Pulmonary artery endothelial cell (primary cell): Measurements from ENCODE around the gene LHX2. TPM values are rescaled to one million over a fixed set of nuclear protein-coding genes. Genes with fewer than 3 reads are reported as not detected.
"Not testable (repeated sequence)": the region's sequence is repeated elsewhere in the genome, so short reads cannot be mapped to it uniquely, and the experiment has no call there.

Source experiments
- DNase-seq: peaks from one replicate; pipeline ENCODE4 v3.0.0-alpha.2; 2011; ENCODE audit warnings: low read depth, low spot score
- total RNA-seq: library from RNA; depleted of rRNA; stranded (reverse); fragments of >200 nt; gene quantifications from 2 replicates; pipeline ENCODE4 v1.2.3, GENCODE V29; 2014

Gene LHX2, protein sequence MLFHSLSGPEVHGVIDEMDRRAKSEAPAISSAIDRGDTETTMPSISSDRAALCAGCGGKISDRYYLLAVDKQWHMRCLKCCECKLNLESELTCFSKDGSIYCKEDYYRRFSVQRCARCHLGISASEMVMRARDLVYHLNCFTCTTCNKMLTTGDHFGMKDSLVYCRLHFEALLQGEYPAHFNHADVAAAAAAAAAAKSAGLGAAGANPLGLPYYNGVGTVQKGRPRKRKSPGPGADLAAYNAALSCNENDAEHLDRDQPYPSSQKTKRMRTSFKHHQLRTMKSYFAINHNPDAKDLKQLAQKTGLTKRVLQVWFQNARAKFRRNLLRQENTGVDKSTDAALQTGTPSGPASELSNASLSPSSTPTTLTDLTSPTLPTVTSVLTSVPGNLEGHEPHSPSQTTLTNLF
- total RNA-seq = not detected in 2 replicates

DNA sequence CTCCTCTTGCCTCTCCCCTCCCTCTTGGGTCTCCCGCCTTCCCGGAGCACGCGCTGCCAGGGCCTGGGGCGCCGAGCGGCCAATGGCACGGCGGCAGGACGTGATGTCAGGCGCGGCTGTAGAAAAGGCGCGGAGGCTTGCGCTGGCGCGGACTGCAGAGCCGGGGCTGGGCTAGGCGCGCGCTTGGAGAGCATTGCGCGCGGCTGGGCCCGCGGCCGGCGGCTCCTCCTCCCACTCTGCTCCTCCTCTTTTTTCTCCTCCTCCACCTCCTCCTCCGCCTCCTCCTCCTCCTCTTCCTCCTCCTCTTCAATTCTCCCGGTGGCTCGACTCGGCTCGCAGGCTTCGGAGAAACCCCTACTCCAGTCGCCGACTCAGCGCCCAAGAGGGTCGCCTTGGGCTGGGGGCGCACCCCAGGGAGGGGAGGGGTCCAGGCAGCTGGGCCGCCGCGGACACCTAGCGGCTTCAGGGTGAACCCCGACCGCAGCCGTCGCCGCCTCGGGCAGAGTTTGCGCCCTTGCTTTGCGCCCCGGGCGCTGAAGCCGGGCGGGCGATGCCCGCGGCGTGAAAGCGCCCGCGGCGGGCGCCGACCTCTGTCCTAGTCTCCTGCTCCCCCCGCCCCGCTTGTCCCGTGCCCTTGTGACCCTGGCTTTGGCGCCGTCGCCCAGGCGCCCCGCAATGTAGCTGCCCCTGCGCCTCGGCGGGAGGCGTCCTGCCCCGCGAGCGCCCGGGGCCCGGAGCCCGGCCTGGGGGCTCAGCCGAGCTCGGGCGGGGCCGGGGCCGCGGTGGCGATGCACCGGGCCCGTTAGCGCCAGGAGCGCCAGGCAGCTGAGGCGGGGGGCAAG lies at the start of gene LHX2:
Gene LHX2 (plus strand): TSS at position 309 of the 842 bp plus-strand sequence. CDS start 581 bp downstream, outside the sequence.
- DNase-seq = peak; percentile 37

DNA sequence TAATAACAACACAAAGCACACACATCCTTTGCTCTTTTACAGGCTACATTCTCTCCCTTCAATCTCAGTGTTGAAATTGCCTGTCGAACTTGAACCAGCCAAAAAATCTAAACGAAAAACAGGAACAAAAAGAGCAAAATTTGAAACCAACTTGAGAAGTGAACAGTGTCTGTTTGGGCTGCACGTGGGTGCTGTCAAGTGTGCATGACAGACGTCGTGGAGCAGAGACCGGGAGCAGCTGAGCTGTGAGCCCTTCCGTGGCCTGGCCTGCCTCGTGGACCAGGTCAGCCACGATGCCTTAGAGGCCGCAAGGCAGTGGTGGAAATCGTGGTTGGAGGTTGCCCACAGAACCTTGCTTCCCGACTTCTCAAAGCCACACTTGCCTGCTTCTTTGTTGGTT lies 46.8 kb upstream of the LHX2 start:
- no peak for DNase-seq

DNA sequence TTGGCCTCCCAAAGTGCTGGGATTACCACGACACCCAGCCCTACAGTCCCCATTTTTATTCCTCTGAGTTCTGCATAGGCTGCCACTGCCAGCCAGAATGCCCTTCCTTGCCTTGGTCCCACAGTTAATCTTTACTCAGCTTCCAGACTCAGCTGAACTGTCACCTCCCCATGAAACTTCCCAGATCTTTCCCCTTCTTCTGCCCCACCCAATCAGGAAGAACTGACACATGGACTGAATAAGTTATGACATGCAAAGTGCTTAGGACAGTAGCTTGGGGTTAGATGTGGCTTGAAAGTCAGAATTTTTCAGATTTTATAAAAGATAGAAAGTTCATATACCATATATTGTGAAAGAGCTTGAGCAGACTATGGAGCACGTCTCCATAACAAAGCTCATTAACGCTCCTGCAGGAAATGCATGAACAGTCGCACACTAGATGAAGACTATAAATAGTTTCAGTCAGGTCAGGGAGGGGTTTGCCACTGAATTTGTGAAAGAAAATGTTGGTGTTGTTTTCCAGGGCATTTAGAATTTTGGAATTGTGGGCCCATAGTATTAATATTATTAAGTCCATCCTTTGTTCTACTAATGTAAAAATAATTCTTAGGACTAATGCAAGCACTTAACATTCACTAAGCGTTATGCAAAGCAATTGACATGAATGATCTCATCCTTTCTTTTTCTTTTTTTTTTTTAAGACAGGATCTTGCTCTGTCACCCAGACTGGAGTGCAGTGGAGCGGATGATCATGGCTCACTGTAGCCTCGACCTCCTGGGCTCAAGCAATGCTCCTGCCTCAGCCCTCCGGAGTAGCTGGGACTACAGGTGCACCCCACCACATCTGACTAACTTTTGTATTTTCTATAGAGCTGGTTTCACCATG lies 45.5 kb upstream of the LHX2 start:
- no peak for DNase-seq

DNA sequence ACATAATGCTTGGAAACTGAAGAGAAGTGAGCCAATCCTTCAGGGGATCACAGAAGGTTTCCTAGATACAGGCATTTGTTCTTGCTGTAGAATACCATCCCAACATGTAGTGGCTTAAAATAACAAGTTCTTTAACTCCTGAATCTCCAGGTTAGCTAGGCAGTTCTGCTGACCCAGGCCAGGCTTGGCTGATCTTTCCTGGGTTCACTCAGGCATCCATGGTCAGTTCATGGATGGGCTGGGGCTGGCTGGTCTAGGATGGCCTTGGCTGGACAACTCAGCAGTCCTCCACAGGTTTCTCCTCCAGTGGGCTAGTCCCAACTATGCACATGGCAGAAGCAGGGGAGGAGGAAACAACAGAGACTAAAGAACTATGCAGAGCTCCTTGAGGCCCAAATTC lies 44.2 kb upstream of the LHX2 start:
- no peak for DNase-seq

DNA sequence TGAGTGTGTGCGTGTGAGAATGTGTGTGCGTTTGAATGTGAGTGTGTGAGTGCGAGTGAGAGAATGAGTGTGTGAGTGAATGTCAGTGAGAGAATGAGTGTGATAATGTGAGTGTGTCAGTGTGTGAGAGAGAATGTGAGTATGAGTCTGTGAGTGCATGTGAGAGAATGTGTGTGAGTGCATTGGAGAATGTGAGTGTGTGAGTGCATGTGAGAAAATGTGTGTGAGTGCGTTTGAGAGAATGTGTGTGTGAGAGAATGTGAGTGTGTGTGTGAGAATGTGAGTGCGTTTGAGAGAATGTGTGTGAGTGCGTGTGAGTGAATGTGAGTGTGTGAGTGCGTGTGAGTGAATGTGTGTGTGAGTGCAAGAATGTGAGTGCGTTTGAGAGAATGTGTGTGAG lies 39.0 kb upstream of the LHX2 start:
- no peak for DNase-seq

DNA sequence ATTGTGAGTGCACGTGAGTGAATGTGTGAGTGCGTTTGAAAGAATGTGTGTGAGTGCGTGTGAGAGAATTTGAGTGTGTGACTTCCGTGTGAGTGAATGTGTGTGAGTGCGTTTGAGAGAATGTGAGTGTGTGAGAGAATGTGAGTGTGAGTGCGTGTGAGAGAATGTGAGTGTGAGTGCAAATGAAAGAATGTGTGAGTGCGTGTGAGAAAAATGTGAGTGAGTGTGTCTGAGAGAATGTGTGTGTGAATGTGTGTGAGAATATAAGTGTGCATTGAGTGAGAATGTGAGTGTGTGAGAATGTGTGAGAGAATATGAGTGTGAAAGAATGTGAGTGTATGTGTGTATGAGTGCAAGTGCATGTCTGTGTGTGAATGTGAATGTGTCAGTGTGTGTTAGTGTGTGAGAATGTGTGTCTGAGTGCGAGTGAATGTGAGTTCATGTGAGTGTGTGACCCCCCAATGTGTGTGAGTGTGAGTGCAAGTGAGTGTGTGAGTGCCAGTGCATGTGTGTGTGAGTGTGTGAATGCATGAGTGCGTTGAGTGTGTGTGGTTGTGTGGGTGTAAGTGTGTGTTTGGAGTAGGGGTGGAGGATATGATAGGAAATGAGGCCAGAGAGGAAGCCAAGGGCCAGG lies 37.9 kb upstream of the LHX2 start:
- DNase-seq = no peak

DNA sequence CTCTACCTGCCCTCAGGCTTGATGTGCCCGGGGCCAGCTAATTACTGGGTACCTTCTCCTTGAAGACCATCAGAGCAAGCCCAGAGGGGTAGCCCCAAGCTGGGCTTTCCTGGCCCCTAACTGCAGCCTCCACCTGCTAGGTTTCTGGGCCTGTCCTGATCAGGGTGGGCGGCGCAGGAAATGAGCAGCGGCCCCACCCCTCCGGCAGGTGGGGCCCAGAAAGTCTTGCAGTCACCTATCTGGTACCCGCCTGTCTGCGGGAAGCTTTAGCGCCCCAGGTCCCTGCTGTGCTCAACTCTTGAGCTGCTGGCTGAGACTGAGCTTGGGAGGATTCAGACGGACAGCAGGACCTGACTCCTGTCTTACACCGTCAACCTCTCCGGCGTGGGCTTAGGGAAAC lies 37.1 kb upstream of the LHX2 start:
- no peak for DNase-seq

DNA sequence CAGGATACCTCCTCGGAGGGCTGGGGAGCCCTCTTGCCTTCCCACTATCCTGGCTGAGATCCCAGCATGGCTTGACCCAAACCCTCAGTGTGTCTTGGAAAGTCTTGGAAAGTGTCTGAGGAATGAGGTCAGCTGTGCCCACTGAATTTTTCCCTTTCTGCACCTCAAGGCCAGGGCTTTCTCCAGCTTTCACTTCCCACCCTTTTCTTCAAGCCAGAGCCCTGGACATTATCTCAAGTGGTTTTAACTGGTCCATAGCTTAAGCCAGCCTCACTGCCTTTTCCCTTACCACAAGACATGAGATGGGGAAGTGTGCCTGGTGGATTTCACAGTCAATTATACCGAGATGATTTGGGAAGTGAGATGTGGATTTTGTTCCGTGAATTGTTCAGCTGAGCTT lies 35.7 kb upstream of the LHX2 start:
- no peak for DNase-seq

DNA sequence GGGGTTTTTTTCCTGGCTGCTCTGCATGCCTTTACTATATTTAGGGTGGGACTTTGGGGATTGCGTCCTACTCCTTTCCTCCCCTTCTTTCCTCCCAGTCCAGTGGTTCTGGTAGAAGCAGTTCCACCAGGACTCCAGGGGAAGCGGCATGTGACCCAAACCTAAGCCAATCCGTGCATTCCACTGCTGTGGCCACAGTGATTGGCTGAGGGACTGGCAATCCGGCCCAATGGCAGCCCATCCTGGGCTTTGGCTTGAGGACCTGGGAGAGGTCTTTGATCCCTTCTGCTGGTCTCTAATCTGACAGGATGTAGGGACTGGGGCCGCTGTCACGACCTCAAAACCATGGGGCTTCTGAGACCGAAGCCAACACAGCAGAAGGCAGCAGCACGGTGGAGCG lies 35.0 kb upstream of the LHX2 start:
- DNase-seq = not testable (repeated sequence)

DNA sequence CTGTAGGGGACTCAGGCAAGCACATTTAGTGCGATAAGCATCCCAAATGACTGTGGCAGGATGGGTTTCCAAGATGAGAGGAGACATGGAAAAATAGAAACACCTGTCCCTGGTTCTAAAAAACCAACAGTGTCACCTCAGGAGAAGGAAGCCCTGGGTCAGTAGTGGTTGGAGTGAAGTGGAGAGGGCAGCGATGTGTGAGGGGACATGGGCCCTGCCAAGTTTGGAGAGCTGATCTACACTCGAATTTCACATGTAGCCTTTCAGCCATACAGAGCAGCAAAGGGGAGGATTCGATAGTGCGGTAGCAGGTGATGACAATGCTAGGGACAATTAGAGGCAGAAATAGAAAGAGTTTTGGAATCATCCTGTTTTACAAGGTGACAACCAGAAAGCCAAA lies 32.6 kb upstream of the LHX2 start:
- DNase-seq = no peak

DNA sequence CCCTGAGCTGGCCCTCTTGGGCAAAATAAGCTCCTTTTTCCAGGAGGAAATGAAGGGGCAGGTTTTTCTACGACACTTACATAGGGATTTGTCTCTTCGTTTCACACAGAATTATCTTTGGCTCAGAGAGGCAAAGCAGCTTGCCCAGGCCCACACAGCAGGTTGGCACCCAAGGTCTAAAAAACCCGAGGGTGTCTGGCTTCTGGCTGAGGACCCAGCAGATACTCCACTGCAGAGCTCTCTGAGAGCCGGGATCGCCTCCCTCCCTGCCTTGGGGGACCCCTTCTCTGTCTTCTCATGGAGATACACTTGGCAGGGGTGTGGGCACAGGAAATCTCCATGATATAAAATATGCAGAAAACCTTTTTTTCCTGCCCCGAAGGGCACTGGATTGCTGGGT lies 29.0 kb upstream of the LHX2 start:
- no peak for DNase-seq

DNA sequence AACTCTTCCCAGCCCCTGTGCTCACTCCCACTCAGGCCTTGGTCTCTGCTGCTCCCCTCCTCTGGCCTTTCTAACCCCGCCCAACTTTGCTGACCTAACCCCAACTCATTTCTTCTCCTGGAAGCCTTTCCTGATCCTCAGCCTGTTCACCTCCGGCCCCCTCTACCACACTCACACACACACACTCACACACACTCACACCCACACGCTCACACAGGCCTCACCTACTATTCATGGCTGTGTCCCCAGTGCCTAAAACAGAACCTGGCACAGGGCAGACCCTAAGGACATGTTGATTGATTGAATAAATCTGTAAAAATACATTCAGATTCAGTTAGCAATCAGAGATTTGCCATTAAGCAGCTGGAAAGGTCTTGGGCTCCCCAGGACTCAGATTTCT lies 28.5 kb upstream of the LHX2 start:
- no peak for DNase-seq

DNA sequence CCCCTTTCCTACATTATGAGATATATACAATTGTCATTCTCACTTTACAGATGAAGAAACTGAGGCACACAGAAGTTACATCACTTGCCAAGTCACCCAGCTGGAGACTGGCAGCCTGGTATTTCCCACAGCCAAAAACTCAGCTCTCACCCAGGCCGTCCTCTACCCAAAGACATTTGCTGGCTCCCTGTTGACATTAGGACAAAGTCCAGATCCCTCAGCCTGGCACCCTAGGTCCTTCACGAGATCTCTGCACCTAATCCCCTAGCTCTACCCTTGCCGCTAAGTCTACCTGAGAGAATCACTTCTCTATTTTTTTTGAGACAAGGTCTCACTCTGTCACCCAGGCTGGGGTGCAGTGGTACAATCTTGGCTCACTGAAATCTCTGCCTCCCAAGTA lies 26.8 kb upstream of the LHX2 start:
- DNase-seq = no peak

DNA sequence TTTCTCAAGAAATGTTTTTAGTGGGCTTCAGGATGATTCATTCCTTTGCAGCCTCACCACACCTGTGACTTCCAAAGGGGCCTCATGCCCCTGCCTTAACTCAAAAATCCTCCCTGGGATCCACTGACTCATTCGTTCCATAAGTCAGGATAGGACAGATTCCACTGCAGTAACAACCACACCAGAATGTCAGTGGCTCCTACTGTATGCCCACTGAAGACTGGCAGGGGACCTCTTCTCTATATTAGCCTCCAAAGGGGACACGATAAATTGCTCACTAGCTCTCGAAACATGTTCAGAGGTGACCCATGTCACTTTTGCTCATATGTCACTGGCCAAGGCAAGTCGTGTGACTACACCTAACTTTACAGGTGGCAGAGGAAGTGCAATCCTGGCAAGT lies 25.7 kb upstream of the LHX2 start:
- no peak for DNase-seq

DNA sequence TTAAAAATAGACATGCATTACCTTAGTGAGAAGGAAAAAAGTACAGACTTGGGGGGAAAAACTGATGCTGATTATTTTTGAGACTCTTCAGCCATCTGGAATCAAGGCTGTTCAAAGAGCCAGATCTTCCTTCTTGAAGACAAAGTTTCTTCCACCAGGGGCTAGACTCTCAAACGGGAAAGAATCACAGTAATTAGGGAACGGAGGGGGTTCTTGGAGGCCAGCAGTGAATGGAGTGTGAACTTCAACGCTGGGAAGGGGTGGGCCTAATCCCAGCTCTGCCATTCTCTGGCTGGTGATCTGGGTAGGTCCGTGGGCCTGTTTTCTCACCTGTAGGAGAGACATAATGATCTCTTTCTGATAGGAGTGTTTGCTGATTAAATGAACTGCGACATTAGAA lies 21.1 kb upstream of the LHX2 start:
- DNase-seq = no peak

DNA sequence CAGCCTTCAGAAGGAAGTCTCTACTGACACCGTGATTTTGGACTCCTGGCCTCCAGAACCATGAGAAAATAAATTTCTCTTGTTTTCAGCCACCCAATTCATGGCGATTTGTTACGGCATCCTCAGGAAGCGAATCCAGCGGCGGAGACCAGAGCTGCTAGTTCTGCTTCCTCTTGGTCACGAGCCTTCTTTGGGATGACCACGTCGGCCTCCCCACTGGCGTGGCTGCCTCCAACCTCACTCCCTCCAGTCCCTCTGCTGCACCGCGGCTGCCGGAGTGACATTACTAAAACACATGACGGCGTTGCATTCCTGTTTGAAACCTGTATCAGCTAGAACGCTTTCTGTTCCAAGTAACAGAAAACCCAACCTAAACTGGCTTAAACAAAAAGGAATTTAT lies 18.9 kb upstream of the LHX2 start:
- not testable (repeated sequence) for DNase-seq

DNA sequence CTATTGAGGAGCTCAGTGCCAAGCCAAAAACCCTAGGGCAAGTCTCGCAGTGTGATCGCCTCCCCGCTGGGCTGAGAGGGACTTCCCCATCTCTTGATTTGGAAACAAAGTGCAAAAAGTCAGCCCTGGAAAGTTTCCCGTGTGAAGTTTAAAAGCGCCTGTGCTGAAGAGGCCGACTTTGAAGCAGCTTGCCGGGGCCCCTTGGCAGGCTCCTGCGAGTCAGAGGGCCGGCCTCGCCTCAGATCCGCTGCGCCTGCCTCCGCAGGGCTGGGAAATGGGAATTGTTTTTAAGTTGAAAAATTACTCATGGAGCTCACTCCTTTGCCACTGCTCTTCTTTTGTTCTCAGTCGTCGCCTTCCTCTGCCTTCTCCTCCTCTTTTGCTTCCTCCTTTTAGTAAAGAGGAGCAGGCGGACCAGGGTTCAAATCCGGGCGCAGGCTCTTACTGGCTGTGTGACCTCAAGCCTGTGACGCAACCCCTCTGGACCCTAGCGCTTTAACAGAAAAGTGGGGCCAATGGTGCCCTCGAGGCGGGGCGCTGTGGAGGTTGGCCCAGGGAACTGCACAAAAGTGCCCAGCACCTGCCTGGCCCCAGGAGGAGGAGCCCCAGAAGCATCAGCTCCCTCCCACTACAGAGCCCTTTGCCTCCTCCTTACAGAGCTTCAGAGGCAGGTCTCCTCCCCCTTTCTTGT lies 14.7 kb upstream of the LHX2 start:
- DNase-seq = no peak

DNA sequence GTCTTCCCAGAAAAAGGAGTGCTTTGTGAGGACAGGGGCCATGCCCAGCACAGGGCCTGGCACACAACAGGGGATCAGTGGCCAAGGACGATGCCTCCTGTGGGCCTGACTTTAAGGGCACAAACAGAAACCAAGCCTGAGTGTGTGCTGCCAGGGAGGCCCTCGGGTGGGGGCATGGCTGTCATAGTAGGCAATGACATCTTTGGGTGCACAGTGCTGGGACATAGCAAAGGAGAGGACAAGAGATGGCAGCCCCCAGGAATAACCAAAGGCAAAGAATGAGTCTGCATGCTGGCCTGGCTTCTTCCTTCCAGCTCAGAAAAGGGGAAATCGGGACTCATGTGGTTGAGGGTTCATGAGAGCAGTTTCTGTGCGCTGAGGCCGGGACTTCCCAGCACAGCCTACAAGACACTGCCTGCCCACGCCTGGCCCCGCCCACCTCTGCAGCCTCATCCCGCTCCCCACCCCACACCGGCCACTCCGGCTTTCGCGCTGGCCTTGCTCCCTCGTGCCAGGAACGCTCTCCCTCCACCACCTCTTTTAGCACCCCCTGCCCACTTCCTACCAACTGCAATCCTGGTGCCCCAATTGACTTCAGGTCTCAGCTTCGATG lies 13.8 kb upstream of the LHX2 start:
- no peak for DNase-seq

DNA sequence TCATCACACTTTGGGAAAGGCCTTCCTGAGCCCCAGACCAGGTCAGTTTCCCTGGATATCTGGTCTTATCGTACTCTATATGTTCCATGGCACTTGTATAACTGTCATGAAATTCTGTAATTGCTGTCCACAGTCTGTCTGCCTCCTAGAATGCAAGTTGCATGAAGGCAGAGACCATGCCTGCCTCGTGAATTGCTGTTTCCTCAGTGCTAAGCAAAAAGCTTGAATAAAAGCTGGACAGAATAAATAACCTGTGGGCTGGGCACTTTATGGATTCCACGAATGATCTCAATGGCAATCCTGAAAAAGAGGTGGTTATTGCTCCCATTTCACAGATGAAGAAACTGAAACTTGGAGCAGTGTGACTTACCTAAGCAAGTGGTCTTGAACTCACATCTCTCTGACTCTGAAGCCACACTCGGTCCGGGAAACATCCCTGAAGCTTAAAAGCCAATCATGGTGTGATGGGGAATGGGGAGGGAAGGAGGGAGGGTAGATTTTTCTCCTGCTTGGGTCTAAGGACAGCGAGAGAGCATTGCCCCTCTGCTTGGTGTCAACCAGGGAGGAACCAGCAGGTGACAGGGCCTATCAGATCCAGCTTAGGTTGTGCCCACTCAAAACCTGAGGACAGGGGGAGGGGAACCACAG lies 13.2 kb upstream of the LHX2 start:
- no peak for DNase-seq
